SK-N-SH (cell line): ENCODE data around the gene PRKCB. TPM values are rescaled to one million over a fixed set of nuclear protein-coding genes. Genes with fewer than 3 reads are reported as not detected.
A peak's percentile ranks its signal among the peaks of the same experiment; 100 is the strongest.

Experiments
- CTCF ChIA-PET: fragments of 300-600, 350-600 bp; formaldehyde crosslinking; extraction: SDS; loops from one replicate; lab custom pipeline; 2021; lab: Yijun Ruan, JAX
- POLR2A ChIA-PET: fragments of 350-600 bp; sonication (Branson Sonifier 250); formaldehyde crosslinking; extraction: SDS; loops from one replicate; lab custom pipeline; 2020; ENCODE audit warnings: antibody characterized with exemption, inconsistent platforms; lab: Yijun Ruan, JAX
- DNase-seq: peaks from one replicate; pipeline ENCODE4 v3.0.0; 2012
- H2AFZ ChIP-seq: fragments of 200-600 bp; sonication (generic); 2 replicates; pipeline ENCODE4 v1.8.1; 2016; ENCODE audit warnings: antibody characterized with exemption, mild to moderate bottlenecking, low read depth
- H3F3A ChIP-seq: fragments of 200-600 bp; sonication (generic); replicated peaks from 2 replicates; pipeline ENCODE3; 2016; ENCODE audit warnings: antibody characterized with exemption, mild to moderate bottlenecking; ENCODE audit not compliant: insufficient read depth
- H3K27ac ChIP-seq, 2 experiments: fragments of 200-500 bp in 1 of 2; fragments of 200-600 bp in 1 of 2; sonication (Bioruptor generic) in 1 of 2; sonication (generic), shearing (Covaris generic) in 1 of 2; 2 replicates each; pipeline versions ENCODE4 v1.5.1 to v1.6.1; 2014 to 2016; ENCODE audit warnings: low read depth in 2 of 2, inconsistent platforms in 1 of 2, low read length in 1 of 2, mild to moderate bottlenecking in 1 of 2, mixed read lengths in 1 of 2
- H3K27me3 ChIP-seq: fragments of 200-600 bp; sonication (generic), shearing (Covaris generic); 2 replicates; pipeline ENCODE4 v1.6.1; 2016; ENCODE audit warnings: mixed run types; ENCODE audit not compliant: insufficient read depth
- H3K36me3 ChIP-seq, 2 experiments: fragments of 200-500 bp in 1 of 2; fragments of 200-600 bp in 1 of 2; sonication (Bioruptor generic) in 1 of 2; sonication (generic) in 1 of 2; replicated peaks in 1 of 2; 2 replicates each; pipeline versions ENCODE3 to v1.5.1; 2014 to 2016; ENCODE audit warnings: low read length in 1 of 2, mild to moderate bottlenecking in 1 of 2; ENCODE audit not compliant: insufficient read depth in 2 of 2, control insufficient read depth in 1 of 2
- H3K4me1 ChIP-seq, 2 experiments: fragments of 200-500 bp in 1 of 2; fragments of 200-600 bp in 1 of 2; sonication (Bioruptor generic) in 1 of 2; sonication (generic), shearing (Covaris generic) in 1 of 2; 2 replicates each; pipeline versions ENCODE4 v1.5.1 to v1.6.1; 2014 to 2016; ENCODE audit warnings: low read depth in 1 of 2, low read length in 1 of 2, mixed run types in 1 of 2; ENCODE audit not compliant: insufficient read depth in 2 of 2, control insufficient read depth in 1 of 2
- H3K4me2 ChIP-seq: fragments of 200-600 bp; sonication (generic), shearing (Covaris generic); 2 replicates; pipeline ENCODE4 v1.6.1; 2017; ENCODE audit warnings: mixed run types
- H3K4me3 ChIP-seq, 2 experiments: fragments of 200-500 bp in 1 of 2; fragments of 200-600 bp in 1 of 2; sonication (Bioruptor generic) in 1 of 2; sonication (generic), shearing (Covaris generic) in 1 of 2; 2 replicates each; pipeline versions ENCODE4 v1.5.1 to v1.8.1; 2014 to 2016; ENCODE audit warnings: low read depth in 2 of 2, inconsistent platforms in 1 of 2, low read length in 1 of 2, mild to moderate bottlenecking in 1 of 2, mixed read lengths in 1 of 2, moderate library complexity in 1 of 2
- H3K79me2 ChIP-seq: fragments of 200-600 bp; sonication (generic); 2 replicates; pipeline ENCODE4 v1.8.1; 2017; ENCODE audit warnings: mild to moderate bottlenecking; ENCODE audit not compliant: insufficient read depth
- H3K9ac ChIP-seq: fragments of 200-600 bp; sonication (generic); 2 replicates; pipeline ENCODE4 v1.6.1; 2017; ENCODE audit warnings: mixed run types
- H3K9me2 ChIP-seq: fragments of 200-600 bp; sonication (generic); 2 replicates; pipeline ENCODE4 v1.6.1; 2017; ENCODE audit warnings: mixed run types
- H3K9me3 ChIP-seq: fragments of 200-600 bp; sonication (generic); 2 replicates; pipeline ENCODE4 v1.6.1; 2017; ENCODE audit warnings: mixed run types, mild to moderate bottlenecking, moderate library complexity
- H4K20me1 ChIP-seq: fragments of 200-600 bp; sonication (generic); 2 replicates; pipeline ENCODE4 v1.6.1; 2017; ENCODE audit warnings: mild to moderate bottlenecking, mixed run types; ENCODE audit not compliant: insufficient read depth
- CTCF ChIP-seq: fragments of 200-600 bp; sonication (generic); IDR thresholded peaks from 2 replicates; pipeline ENCODE4 v1.6.1; 2017; ENCODE audit warnings: antibody characterized with exemption, mild to moderate bottlenecking, moderate library complexity
- ELF1 ChIP-seq: IDR thresholded peaks from 2 replicates; pipeline ENCODE4 v1.4.0; 2012
- FOXJ3 ChIP-seq: sonication (generic); formaldehyde crosslinking; IDR thresholded peaks from 2 replicates; pipeline ENCODE4 v1.5.1; 2020; ENCODE audit warnings: mild to moderate bottlenecking, missing genetic modification reagents
- GATA2 ChIP-seq: sonication (generic); formaldehyde crosslinking; IDR thresholded peaks from 2 replicates; pipeline ENCODE4 v1.5.0; 2020; ENCODE audit warnings: mild to moderate bottlenecking, missing genetic modification reagents
- JUND ChIP-seq: IDR thresholded peaks from 2 replicates; pipeline ENCODE4 v1.4.0; 2012
- POLR2AphosphoS5 ChIP-seq: IDR thresholded peaks from 2 replicates; pipeline ENCODE4 v1.6.1; 2012; ENCODE audit warnings: low read depth, low read length
- RAD21 ChIP-seq: IDR thresholded peaks from 2 replicates; pipeline ENCODE4 v1.6.1; 2012; ENCODE audit warnings: mild to moderate bottlenecking, low read length
- SMC3 ChIP-seq: IDR thresholded peaks from 2 replicates; pipeline ENCODE4 v1.6.1; 2012; ENCODE audit warnings: low read depth, low read length, improper control_type of control experiment
- WGBS: methylation state at CpG from one replicate; pipeline ENCODE4 v1.1.6; 2017; ENCODE audit warnings: low lambda C conversion rate; 5-methylcytosine and 5-hydroxymethylcytosine counted together
- polyA plus RNA-seq, 3 experiments: library from polyadenylated mRNA; depleted of rRNA; stranded (reverse); fragments of >200 nt; gene quantifications; 2 replicates each; pipeline ENCODE4 v1.2.3, GENCODE V29; 2012
- TF ChIP-seq, protein P1 (sequence below): IDR thresholded peaks from 2 replicates; pipeline ENCODE4 v1.4.0; 2012; ENCODE audit warnings: low read depth, borderline replicate concordance
- TF ChIP-seq, protein P2 (sequence below): IDR thresholded peaks from 2 replicates; pipeline ENCODE4 v1.4.0; 2012; ENCODE audit warnings: low read depth
- TF ChIP-seq, protein P3 (sequence below): IDR thresholded peaks from 2 replicates; pipeline ENCODE4 v1.6.1; 2012; ENCODE audit warnings: mild to moderate bottlenecking, low read depth, low read length, moderate library complexity

PRKCB gene
- polyA plus RNA-seq, 1 of the 3 experiments (the other 2 are of a cell fraction), result 0.12 TPM

- Histone ChIP-seq H3K9me3 (no peaks in the 10 kb centered on the region), H3K4me3 (no peak overlapping the region), H3K9ac (no peak overlapping the region), H3K4me2 (no peak overlapping the region), H3K79me2 (no peaks in the 10 kb centered on the region), H3K4me1 (peaks cover 0 to 6% of the 10 kb centered on the region in 2 experiments; a peak in 1 of 4 replicates), H3K36me3 (no peaks in the 10 kb centered on the region), H4K20me1 (no peaks in the 10 kb centered on the region), H3K27ac (no peak overlapping the region), H3K9me2 (no peaks in the 10 kb centered on the region), H3K27me3 (no peaks in the 10 kb centered on the region), H2AFZ (no peak overlapping the region), H3F3A (no peaks in the 10 kb centered on the region)
- TF ChIP-seq, protein P1, sequence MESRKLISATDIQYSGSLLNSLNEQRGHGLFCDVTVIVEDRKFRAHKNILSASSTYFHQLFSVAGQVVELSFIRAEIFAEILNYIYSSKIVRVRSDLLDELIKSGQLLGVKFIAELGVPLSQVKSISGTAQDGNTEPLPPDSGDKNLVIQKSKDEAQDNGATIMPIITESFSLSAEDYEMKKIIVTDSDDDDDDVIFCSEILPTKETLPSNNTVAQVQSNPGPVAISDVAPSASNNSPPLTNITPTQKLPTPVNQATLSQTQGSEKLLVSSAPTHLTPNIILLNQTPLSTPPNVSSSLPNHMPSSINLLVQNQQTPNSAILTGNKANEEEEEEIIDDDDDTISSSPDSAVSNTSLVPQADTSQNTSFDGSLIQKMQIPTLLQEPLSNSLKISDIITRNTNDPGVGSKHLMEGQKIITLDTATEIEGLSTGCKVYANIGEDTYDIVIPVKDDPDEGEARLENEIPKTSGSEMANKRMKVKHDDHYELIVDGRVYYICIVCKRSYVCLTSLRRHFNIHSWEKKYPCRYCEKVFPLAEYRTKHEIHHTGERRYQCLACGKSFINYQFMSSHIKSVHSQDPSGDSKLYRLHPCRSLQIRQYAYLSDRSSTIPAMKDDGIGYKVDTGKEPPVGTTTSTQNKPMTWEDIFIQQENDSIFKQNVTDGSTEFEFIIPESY, result no peak
- TF ChIP-seq RAD21 (no peak), ELF1 (no peak), POLR2AphosphoS5 (no peak), JUND (no peak), SMC3 (no peak), CTCF (no peak)
- TF ChIP-seq, protein P2, sequence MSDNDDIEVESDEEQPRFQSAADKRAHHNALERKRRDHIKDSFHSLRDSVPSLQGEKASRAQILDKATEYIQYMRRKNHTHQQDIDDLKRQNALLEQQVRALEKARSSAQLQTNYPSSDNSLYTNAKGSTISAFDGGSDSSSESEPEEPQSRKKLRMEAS, result no peak
- TF ChIP-seq, protein P3, sequence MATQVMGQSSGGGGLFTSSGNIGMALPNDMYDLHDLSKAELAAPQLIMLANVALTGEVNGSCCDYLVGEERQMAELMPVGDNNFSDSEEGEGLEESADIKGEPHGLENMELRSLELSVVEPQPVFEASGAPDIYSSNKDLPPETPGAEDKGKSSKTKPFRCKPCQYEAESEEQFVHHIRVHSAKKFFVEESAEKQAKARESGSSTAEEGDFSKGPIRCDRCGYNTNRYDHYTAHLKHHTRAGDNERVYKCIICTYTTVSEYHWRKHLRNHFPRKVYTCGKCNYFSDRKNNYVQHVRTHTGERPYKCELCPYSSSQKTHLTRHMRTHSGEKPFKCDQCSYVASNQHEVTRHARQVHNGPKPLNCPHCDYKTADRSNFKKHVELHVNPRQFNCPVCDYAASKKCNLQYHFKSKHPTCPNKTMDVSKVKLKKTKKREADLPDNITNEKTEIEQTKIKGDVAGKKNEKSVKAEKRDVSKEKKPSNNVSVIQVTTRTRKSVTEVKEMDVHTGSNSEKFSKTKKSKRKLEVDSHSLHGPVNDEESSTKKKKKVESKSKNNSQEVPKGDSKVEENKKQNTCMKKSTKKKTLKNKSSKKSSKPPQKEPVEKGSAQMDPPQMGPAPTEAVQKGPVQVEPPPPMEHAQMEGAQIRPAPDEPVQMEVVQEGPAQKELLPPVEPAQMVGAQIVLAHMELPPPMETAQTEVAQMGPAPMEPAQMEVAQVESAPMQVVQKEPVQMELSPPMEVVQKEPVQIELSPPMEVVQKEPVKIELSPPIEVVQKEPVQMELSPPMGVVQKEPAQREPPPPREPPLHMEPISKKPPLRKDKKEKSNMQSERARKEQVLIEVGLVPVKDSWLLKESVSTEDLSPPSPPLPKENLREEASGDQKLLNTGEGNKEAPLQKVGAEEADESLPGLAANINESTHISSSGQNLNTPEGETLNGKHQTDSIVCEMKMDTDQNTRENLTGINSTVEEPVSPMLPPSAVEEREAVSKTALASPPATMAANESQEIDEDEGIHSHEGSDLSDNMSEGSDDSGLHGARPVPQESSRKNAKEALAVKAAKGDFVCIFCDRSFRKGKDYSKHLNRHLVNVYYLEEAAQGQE, result no peak
- ChIA-PET CTCF (interaction anchor here (3.6 kb wide), 1 partner anchor 202 kb away, joined by 19 read pairs; no protein-coding TSS in a partner anchor), POLR2A (no interaction called here)
- no peak for DNase-seq
- 18% methylated on average over 6 of the region's 6 CpGs for WGBS
These were observed 169.8 kb downstream of the PRKCB start for GRCh38 chr16:24005577-24005976.

DNA sequence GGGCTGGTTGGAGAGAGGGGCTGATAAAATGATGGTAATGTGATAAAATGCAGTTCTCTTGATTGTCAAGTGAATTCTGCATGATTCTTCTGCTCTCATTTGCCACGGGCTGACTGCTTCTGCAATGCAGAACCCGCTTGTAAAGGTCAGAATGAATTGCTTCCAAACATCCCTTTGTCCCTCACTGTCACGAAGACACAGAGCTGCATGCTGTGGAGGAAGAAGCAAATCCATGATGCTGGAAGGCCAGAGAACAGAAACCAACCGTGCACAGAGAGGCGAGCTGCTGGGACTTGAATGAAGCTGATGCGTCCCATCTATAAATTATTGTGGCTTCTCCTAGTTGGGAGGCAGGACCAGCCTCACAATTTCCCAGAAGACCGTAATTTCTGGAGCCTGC, 171.6 kb downstream of the PRKCB start:
- Histone ChIP-seq H3K9me2 (no peaks in the 10 kb centered on the region), H3K4me1 (peaks cover 0 to 6% of the 10 kb centered on the region in 2 experiments; a peak in 1 of 4 replicates), H3K4me3 (no peak overlapping the region), H3K4me2 (no peak overlapping the region), H3K36me3 (no peaks in the 10 kb centered on the region), H4K20me1 (no peaks in the 10 kb centered on the region), H3K27me3 (no peaks in the 10 kb centered on the region), H3F3A (no peaks in the 10 kb centered on the region), H3K27ac (no peak overlapping the region), H3K79me2 (no peaks in the 10 kb centered on the region), H3K9me3 (no peaks in the 10 kb centered on the region), H2AFZ (no peak overlapping the region), H3K9ac (no peak overlapping the region)
- WGBS, result 13% methylated on average over 7 of the region's 7 CpGs
- TF ChIP-seq FOXJ3 (no peak), GATA2 (CRISPR knock-in tag) (0 out of 2 replicates have a peak, but pooled peaks have one; percentile 9)
- peak; percentile 26 for DNase-seq
- ChIA-PET POLR2A (no interaction called here), CTCF (interaction anchor here (1.5 to 3.6 kb wide), 3 partner anchors 29 to 497 kb away, joined by 4 to 19 read pairs (median 5); no protein-coding TSS in a partner anchor)
